HG03108 (cell line): ENCODE data around the gene CYP3A7.
"Not testable (repeated sequence)": the region's sequence is repeated elsewhere in the genome, so short reads cannot be mapped to it uniquely, and the experiment has no call there.

Experiments used
- ATAC-seq: cut with Tn5 transposase; IDR thresholded peaks from one replicate; pipeline ENCODE4 v1.9.1; 2021; ENCODE audit warnings: moderate library complexity; ENCODE audit not compliant: unreplicated experiment

CYP3A7 gene

DNA sequence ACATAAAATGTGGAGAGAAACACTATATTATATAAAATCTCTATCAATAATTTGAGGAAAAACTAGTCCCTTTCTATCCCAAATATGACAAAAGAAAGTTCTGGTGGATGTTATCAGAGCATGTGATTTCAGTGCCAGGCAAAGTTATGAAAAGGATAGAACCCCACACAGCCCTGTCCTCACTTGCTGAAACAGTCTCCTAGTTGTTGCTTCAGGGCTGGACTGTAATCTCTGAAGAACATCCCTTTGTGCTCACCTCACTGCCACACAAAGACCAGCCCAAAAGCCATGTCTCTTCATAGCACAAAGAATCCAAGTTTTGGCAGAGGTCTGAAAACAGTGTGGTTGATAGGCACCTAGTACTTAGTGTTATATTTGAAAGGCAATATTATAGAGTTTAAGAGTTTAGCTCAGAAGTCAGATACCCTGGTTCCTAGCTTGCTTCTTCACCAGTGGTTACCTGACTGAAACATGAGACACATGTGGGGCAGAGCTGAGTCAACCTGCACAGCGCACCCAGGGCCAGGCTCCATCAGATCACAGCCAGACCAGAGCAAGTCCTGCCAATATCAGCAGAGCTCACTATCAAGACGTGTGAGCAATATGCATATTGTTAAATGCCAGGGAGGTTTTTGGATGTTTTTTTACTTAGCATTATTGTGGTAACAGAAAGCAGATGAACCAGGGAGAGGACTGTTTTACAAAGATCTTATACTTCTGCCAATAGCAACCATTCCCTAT lies 25.0 kb downstream of the CYP3A7 start:
- no peak for ATAC-seq

DNA sequence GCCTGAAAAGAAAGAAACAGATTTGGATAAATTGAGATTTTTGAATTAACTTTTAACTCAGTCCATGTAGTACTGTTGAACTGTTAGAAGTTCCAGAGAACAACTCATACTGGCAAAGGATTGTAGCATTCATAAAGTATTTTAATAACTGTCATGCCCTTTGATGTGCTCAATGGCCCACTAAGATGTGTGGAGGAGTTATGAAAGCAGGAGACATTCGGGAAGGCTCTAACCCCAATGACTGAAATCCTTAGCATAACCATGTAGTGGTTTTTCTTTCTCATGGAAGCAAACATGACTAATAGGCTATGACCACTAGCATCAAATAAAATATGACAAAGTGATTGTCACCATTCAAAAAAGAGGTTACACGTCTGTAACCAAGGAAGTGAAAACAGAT lies 25.7 kb downstream of the CYP3A7 start:
- no peak for ATAC-seq

DNA sequence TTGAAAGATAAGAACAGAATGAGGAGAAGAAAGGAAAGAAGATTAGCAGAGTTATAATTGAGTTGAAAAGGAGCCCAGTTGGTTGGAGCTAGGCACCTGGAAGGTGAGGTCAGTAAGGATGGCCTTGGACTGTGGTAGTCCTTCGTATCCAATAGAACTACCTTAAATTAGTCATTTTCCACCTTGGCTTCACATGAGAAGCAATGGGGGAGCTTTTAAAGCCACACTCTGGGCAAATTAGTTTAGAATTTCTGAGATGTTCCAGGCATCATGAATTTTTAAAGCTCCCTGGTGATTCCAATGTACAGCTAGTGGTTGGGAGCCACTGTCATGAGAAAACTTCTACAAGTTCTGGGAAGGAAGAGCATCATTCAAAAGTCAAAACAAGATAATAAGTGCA lies 27.9 kb downstream of the CYP3A7 start:
- ATAC-seq: no peak

DNA sequence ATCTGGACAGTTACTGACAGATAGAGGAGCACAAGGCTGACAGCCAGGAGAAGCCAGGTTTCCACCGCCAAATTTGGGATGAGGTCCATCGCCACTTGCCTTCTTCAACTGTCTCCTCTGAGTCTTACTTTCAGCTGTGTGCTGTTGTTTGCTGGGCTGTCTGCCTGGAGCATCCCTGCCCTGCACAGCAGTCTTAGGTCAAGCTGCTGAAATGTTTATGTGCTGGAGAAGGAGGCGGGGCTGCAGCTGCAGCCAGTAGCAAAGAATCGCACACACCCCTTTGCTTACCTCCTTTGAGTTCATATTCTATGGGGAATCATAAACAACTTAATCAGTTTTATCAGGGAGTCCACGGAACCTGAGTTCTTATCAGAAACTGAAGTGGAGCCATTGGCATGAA lies 35.0 kb downstream of the CYP3A7 start:
- ATAC-seq: no peak

DNA sequence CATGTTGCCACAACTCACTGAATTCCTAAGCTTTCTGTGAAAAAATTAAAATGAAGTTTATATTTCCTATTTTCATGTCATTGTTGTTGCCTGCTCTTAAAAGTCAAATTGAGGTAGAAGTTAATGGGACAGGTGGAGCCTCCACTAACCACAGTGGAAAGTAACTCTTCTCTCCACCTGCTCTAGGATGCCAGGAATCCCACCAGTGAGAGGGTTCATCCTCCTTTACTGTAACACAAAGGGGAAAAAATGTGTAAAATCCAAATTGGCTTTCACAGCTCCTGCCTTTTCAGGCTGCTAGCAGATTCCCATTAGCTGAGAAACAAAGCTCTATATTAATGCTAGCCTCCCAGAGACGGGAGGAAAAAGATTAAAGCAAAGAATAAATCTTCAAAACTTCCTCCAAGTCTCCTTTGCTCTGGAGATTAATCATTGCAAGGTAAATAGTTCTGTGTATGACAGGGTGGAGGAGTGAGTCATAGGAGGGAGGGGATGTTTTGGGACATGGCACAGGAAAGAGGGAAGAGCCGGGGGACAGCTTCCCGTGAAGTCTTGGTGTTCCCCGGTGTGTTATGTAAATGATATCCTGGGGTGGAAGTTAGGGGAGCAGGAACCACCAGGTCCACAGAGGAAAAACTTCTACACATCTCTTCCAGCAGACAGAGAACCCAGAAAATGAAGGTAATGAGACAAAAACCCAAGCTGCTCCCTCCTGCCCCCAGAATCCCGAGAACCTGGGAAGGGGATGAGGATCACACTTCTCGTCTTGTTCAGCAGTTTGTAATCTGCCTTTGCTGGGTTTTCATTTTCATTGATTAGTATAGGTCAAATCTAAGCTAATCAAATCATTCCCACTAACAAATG lies 35.9 kb downstream of the CYP3A7 start:
- not testable (repeated sequence) for ATAC-seq

DNA sequence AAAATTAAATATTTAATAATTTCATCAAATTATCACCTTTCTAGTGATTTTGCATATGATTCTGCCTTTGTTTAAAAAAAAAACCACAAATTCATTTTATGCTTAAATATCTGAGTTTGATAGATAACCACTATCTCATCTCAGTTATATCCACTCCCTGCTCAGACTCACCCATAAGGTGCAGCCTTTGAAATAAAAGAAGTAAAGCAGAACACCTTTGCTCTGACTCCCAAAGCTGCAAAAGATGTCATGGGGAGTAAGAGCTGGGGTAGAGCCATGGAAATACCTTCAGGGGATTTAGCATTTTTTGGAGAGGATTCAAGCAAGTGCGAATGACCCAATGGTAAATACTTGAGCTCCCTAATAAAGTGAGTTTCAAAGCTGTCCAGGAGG lies 40.1 kb downstream of the CYP3A7 start:
- ATAC-seq: no peak

DNA sequence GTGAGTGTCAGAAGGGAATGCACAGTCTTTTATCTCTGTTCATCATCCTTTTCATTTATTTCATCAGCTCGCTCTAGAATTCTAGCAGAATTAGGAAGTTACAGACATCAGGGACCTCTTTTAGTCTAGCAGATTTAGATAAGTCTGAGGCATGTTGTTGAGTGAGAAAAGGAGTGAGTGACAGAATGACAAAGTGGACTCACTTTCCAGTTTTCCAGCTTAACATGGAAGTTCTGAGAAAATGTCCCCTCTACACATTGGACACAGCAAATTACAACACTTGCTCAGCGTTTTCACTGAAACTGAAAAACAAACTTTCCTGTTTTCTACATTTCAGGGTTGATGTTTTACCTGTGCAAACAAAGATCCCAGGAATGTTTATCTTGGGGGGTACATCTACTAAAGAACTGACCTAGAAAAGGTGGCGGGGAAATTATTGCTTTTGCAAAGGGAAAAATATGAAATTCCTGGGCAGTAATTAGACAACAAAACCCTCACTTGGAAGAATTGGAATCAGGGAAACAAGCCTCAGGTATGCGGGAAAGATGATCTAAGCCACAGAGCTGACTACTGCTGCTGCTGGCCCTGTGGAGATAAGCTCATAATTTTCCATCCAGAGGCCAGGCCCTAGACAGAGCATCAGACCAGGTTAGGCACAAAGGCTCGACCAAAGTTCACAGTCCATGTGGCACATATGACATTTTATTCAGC lies 40.6 kb downstream of the CYP3A7 start:
- ATAC-seq: no peak

DNA sequence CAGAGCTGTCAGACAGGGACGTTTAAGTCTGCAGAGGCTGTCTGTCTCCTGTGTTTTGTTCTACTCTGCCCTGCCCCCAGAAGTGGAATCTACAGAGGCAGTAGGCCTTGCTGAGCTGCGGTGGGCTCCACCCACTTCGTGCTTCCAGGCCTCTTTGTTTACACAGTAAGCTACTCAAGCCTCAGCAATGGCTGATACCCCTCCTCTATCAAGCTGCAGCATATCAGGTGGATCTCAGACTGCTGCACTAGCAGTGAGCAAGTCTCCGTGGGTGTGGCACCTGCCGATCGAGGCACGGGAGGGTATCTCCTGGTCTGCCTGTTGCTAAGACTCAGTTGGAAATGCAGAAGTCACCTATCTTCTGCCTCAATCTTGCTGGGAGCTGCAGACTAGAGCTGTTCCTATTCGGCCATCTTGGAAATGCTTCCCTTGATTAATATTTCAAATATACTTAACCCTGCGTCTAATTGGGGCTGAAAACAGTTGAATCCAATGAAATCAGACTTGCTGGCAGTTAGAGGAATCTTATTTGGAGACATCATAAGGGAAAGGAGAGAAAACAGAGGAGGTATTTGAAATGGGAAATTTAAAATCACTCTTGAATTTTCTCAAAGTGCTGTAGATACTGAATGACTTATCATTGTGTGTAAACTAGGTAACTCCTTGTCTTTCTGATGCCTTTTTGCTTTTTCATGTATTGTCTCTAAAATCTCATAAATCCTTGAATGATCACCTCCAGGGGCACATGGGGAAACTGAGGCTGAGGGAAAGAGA lies 41.4 kb downstream of the CYP3A7 start:
- ATAC-seq: no peak

DNA sequence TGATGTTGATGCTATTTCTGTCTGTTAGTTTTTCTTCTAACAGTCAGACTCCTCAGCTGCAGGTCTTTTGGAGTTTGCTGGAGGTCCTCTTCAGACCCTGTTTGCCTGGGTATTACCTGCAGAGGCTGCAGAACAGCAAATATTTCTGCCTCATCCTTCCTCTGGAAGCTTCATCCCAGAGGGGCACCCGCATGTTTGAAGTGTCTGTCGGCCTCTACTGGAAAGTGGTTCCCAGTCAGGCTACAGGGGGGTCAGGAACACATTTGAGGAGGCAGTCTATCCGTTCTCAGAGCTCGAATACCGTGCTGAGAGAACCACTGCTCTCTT lies 41.9 kb downstream of the CYP3A7 start:
- ATAC-seq: no peak

DNA sequence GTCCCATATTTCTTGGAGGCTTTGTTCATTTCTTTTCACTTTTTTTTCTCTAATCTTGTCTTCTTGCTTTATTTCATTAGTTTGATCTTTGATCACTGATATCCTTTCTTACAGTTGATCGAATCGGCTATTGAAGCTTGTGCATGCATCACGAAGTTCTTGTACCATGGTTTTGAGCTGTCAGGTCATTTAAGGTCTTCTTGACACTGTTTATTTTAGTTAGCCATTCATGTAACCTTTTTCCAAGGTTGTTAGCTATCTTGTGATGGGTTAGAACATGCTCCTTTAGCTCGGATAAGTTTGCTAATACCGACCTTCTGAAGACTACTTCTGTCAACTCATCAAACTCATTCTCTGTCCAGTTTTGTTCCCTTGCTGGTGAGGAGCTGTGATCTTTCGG lies 42.4 kb downstream of the CYP3A7 start:
- ATAC-seq: not testable (repeated sequence)

DNA sequence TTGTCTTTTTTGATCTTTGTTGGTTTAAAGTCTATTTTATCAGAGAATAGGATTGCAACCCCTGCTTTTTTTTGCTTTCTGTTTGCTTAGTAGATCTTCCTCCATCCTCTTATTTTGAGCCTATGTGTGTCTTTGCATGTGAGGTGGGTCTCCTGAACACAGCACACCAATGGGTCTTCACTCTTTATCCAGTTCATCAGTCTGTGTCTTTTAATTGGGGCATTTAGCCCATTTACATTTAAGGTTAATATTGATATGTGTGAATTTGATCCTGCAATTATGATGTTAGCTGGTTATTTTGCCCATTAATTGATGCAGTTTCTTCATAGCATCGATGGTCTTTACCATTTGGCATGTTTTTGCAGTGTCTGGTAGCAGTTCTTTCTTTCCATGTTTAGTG lies 43.3 kb downstream of the CYP3A7 start:
- ATAC-seq: not testable (repeated sequence)

DNA sequence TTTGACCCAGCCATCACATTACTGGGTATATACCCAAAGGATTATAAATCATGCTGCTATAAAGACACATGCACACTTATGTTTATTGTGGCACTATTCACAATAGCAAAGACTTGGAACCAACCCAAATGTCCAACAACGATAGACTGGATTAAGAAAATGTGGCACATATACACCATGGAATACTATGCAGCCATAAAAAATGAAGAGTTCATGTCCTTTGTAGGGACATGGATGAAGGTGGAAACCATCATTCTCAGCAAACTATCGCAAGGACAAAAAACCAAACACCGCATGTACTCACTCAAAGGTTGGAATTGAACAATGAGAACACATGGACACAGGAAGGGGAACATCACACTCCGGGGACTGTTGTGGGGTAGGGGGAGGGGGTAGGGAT lies 44.1 kb downstream of the CYP3A7 start:
- ATAC-seq: not testable (repeated sequence)

DNA sequence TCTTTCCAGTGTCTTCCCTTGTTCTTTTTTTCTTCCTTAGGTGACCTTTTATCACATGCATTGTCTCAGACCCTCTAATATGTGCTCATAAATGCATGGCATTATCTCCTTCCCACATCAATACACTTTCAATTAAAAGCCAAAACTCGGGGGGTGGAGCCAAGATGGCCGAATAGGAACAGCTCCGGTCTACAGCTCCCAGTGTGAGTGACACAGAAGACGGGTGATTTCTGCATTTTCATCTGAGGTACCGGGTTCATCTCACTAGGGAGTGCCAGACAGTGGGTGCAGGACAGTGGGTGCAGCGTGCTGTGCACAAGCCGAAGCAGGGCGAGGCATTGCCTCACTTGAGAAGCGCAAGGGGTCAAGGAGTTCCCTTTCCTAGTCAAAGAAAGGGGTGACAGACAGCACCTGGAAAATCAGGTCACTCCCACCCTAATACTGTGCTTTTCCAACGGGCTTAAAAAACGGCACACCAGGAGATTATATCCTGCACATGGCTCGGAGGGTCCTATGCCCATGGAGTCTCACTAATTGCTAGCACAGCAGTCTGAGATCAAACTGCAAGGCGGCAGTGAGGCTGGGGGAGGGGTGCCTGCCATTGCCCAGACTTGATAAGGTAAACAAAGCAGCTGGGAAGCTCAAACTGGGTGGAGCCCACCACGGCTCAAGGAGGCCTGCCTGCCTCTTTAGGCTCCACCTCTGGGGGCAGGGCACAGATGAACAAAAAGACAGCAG lies 49.0 kb downstream of the CYP3A7 start:
- ATAC-seq: not testable (repeated sequence)

DNA sequence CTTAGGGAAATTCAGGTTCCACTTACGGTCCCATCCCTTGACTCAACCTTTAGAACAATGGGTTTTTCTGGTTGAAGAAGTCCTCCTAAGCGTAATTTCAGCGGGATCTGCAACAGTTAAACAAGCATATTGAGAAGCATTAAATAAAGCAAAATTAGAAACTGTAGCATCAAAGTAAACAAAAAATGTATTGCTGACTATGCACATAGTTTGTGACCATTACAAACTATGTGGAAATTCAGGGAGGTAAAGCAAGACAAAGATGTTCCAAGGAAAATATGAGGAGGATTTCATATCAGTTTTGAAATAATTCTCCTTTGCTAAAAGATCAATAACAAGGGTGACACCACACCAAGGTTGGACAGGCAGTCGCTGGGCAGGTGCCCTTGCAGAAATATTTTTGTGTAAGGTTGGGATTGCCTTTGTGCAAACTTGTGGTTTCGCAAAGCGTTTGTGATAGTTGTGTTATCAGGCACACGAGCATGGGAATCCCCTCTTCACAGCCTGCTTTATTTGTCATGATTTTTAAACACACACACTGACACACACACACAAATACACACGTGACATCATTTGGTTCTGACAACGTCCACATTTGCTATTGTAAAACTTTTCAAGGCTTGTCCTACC lies 49.8 kb downstream of the CYP3A7 start:
- no peak for ATAC-seq

DNA sequence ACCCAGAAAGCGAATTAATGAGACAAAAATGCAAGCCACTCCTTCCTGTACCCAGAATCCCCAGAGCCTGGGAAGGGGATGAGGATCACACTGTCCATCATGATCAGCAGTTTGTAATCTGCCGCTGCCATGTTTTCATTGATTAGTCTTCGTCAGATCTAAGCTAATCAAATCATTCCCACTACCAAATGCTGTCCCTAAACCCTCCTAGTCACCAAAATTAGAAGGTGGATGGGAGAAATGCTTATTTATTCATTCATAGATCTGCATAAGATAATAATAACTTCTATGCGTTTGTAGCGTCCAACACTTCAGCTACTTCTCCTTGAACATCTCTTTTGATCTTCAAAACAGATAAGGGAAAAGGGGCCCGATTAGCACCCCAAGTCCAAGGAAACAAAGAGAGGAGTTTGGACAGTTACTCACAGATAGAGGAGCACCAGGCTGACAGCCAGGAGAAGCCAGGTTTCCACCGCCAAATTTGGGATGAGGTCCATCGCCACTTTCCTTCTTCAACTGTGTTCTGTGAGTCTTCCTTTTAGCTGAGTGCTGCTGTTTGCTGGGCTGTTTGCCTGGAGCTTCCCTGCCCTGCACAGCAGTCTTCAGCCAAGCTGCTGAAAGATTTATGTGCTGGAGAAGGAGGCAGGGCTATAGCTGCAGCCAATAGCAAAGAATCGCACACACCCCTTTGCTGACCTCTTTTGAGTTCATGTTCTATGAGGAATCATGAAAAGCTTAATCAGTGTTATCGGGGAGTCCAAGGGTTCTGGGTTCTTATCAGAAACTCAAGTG lies 55.4 kb downstream of the CYP3A7 start, which contains the start of gene CYP3A5:
Gene CYP3A5, minus strand, starts transcription at position 597 of the 792 bp plus-strand sequence. Its CDS starts 100 bp downstream, at position 497.
- ATAC-seq: no peak

DNA sequence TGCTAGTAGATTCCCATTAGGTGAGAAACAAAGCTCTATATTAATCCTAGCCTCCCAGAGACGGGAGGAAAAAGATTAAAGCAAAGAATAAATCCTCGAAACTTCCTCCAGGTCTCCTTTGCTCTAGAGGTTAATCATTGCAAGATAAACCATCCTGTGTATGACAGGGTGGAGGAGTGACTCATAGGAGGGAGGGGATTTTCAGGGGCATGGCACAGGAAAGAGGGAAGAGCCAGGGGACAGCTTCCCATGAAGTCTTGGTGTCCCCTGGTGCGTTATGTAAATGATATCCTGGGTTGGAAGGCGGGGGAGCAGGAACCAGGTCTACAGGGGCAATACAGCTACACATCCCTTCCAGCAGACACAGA lies 56.0 kb downstream of the CYP3A7 start:
- ATAC-seq: no peak

DNA sequence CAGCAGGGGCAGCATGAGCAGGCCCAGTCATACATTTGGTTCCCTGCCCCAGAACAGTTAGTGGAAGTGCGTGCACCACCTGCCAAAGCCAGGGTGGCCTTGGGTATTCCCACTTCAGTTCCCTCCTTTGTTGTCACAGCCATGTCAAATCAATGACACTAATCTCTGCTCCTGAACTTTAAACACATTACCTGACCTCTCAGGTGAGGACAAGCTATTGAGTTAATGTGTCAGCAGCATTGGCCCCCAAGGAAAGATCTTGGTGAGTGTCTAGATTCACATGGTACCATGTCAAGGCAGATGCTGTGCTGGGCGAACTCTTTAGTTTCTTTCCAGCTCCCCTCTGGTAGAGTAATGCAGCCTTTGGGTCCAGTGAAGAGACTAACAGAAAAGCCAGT lies 57.3 kb downstream of the CYP3A7 start:
- ATAC-seq: no peak

DNA sequence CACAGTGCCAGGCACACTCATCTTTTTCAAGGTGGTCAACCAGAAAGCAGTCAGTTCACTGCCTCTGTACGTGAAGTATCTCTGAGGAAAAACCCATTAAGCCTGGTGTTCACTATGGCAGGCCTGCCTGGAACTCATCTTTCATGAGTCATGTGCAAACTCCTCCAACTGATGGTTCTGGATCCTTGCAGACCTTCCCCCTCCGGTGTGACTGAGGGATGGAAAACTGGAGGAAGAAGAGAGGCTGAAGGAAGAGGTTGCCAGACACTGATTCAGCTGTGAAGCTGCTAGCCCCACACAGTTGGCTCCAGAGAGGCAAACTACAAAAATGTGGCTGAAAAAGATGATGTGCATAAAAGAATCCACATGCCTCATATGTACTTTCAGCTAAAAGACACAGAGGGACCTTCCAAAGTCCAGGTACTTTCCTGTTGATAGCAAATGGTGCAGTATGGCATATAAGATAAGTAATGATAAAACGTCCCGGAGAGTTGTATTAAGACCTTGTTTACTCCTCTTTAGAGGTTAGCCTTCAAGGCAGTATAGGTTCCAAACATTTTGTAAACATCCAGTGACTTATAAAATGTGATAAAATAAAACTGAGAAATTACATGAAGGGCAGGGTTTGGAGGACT lies 57.9 kb downstream of the CYP3A7 start:
- ATAC-seq: no peak
